Cortex of kidney (tissue), 1 donor: ENCODE data around the gene BICDL1.
"Not testable (repeated sequence)": the region's sequence is repeated elsewhere in the genome, so short reads cannot be mapped to it uniquely, and the experiment has no call there.

Experiments
- DNase-seq: peaks from one replicate; lab custom pipeline; 2025; lab: John Stamatoyannopoulos, UW

The BICDL1 gene

DNA sequence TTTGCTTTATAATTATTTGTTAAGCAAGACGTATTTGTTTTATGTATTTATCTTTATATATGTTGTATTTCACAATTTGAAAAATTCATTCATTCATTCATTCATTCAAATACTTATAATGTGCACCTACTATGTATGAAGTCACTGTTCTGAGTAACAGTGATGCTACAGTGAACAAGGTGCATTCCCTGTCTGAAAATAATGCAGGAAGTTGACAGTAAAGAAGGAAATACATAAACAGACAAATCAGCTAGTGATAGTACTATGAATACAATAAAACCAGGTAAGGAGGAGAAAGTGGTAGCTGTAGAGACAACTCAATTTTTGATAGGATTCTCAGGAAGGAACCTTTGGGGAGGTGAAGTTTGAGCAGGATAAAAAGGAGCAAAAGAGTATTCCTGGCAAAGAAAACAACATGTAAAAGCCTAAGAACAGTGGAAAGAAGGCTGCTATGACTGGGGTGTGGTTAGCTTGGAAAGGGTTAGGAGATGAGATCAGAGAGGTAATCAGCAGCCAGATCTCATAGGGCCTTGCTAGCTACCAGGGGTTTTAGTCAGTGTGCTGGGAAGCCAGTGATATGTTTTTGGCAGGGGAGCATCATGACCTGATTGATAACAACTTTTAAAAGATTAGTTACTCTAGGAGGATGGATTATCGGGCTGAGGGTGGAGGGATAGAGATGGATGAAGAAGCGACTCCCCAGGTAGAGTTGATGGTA lies 17.4 kb downstream of the BICDL1 start:
- no peak for DNase-seq

DNA sequence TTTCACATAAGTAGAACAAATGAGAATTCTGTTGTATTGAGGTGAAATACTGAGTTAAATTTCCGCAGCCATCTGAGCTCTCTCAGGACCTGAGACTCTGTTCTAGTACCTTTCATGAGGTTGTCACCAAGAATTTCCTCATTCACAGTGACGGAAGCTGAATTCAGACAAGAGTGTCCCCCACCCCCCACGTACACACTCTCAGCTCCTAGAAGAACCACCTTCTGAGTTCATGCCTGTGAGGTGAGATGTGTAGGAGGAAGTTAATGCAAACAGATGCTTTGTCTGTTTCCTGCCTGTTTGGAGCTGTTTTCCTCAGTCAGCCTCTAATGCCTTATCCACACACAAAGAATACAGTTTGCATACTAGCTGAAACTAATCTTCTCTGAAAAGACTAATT lies 18.2 kb downstream of the BICDL1 start:
- DNase-seq: no peak

DNA sequence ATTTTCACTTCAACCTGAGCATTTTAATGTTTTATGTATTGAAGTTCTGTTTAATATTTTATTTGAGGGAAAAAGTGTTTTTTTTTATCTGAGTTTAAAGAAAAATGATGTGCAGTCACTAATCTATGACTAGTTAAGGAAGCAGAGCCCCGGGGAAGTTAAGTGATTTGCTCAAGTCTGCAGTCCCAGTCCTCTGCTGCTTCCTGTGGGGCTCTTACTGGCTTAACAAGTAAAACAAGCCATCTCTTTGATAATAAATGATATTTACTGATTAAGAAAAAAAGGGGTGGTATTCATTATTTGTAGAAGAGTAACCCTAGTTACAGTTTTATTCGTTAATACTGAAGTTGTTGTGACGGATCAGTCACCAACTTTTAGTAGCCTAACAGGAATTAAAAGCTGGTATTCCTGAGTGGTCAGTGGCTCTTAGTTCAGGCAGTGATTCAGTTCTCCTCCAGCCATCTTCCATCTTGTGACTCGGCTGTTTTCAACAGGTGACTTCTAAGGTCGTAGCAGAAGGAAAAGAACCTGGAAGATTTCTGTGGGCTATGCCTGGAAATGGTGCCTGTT lies 21.7 kb downstream of the BICDL1 start:
- no peak for DNase-seq

DNA sequence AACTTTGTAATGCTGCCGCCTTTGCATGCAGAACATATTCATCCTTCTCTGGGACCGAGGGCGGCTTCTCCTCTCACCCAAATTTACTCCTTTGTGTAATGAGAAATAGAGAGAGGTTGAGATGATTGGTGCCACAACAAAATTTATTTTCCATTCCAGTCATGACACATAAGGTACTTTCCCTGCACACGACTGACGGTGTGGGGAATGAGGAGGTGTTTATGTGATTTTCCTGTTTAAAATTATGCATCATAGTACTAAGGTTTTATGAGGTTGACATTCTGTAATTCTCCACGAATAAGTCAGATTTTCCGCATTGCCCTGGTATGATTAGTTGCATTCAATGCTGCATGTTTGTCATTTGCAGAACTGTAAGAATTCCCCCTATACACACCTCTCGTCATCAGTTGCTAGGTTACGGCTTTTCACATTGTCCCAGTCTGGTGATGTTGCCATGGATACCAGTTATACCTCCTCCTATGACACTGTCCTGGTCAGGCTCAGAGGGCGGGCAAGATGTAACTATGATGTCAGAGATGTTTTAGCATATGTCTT lies 23.1 kb downstream of the BICDL1 start:
- DNase-seq: no peak

DNA sequence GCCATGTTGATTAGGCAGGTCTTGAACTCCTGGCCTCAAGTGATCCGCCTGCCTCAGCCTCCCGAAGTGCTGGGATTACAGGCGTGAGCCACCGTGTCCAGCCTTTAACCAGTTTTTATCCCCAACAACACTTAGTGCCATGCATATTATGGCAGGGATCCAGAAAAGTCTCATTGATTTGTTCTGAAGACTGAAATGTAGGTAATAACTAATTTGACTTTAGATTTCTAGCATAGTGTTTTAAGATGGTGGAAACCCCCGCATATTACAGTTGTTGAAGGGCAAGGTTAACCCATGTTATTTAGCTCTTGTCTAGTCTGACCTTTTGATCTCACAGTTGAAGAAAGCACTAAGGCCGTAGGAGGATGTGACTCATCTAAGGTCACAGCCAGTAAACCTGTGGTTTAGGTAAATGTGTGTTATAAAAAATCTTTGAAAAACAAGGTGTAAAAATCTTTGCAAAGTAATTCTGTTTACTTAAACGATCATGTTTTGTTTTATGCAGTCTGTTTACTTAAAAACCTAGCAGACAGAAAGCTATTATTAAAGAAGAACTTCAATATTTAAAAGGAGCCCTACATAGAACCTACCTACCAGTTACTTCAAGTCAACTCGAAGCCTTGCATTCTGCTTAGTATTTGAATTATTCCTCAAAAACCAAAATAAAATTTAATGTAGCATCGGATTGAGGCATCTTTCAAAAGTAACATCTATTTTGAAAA lies 24.8 kb downstream of the BICDL1 start:
- DNase-seq: no peak

DNA sequence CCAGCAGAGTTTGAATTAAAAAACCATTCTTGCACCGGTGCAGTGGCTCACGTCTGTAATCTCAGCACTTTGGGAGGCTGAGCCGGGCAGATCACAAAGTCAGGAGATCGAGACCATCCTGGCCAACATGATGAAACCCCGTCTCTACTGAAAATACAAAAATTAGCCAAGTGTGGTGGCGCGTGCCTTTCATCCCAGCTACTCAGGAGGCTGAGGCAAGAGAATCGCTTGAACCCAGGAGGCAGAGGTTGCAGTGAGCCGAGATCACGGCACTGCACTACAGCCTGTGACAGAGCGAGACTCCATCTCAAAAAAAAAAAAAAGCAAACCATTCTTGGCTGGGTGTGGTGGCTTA lies 25.3 kb downstream of the BICDL1 start:
- not testable (repeated sequence) for DNase-seq

DNA sequence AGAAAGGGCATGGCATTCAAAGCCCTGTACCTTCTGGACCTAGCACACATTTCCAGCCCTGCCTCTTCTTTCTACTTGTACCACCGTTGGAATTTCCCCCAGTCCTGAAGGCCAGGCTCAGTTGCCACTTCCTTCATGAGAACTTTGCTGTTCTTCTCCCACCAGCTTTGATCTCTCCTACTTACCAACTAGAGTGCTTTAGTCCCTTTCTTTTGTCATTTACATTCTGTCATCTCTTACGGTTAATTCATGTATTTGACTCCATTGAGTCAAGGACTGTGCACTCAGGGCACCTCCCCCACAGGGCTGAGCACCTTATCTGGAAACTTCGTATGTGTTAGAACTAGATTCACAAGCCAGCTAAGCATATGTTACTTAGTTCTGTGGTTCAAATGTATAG lies 26.3 kb downstream of the BICDL1 start:
- no peak for DNase-seq

DNA sequence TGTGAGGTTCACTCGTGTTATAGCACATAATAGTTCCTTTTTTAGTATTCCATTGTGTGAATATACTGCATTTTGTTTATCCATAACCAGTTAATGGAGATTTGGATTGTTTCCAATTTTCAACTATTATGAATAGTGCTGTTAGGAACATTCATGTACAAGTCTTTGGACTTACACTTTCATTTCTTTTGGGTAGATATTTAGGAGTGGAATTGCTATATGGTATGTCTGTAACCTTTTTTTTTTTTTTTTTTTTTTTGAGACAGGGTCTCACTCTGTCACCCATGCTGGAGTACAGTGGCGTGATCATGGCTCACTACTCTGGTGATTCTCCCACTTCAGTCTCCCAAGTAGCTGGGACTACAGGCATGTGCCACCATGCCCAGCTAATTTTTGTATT lies 27.2 kb downstream of the BICDL1 start:
- not testable (repeated sequence) for DNase-seq

DNA sequence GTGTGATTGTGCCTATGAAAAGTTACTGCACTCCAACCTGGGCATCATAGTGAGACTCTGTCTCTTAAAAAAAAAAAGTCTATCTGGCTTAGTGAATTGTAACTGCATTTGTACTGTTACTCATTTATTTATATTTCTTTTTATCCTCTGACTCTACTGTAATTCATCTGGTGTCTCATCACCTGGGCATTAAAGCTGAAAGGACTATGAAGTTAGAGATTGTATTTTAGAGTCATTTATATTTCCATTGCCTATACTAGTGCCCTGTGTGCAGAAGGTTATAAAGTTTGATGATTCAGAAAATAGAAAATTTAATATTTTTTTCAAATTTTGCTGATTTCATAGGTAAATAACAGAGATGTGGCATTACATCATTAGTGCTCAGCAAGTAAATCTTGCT lies 30.2 kb downstream of the BICDL1 start:
- no peak for DNase-seq

DNA sequence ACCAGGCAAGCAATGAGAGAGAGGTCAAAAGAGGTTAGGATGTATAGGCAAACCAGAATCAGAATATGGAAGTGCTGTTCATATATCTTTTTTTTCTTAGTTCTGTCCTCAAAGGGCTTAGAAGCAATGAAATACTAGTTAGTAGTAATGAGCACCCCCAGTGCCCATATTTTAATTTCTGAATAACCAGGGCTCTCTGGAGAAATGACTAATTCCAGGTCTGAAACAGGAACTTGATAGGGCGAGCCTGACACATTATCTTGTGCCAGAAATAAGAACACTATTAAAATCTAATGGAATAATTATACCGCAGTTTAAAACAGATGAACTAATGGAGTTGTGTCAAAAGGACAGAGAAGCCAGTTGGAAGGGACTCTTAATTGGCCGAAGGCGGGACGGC lies 30.9 kb downstream of the BICDL1 start:
- DNase-seq: no peak

DNA sequence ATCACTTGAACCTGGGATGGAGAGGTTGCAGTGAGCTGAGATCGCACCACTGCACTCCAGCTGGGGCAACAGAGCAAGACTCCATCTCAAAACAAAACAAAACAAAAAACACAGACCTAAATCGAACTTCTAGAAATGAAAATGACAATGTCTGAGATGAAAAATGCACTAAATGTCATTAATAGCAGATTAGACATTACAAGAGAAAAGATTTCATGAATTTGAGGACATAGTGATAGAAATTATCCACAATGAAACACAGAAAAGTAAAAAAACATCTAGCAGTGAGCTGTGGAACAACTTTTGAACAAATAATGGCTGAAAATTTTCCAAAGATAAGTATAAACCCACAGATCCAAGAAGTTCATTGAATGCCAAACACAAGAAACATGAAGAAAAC lies 35.2 kb downstream of the BICDL1 start:
- DNase-seq: no peak

DNA sequence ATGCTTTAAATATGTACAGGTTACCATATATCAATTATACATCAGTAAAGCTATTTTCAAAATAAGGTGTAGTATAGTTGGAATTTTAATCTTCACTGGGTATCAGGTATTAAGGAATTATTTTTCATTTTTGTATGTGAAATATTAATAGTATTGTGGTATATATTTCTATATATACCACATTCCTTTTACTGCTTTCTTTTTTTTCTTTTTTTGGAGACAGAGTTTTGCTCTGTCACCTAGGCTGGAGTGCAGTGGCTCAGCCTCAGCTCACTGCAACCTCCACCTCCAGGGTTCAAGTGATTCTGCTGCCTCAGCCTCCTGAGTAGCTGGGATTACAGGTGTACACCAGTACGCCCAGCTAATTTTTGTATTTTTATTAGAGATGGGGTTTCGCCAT lies 36.6 kb downstream of the BICDL1 start:
- no peak for DNase-seq

DNA sequence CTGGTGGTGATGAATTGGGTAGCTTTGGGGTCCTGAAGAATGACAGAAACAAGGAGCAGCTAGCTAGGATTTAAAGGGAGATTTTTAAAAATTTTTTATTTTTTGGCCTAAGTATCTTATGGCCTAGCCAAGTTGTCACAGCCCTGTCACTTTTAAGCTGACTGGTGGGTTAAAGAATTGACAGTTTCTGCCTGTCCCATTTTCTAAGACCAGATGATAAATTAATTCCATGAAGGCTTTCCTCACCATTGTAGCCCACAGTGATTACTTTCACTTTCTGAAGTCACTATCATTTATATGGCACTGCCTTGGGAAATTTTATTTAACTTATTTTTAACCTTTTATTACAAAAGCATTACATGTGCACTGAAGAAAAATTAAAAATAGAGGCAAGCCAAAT lies 43.2 kb downstream of the BICDL1 start:
- no peak for DNase-seq

DNA sequence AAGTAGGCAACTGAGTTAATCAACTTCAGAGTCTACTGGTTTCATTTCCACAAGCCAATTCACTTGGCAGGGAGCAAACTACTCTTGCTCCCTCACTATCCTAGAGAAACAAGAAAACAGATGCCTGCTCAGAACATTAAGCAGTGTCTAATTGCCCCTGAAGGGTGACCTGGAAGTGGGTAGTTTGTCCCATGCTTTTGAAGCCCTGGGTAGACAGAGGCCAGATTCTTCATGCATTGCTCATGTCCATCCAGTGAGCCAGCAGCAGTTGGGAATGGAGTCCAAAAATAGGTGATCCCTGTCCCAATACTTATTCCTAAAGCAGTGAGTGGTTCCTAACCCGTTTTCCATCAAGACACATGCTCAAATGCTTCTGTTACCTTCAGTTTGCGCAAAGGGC lies 48.8 kb downstream of the BICDL1 start:
- DNase-seq: no peak

DNA sequence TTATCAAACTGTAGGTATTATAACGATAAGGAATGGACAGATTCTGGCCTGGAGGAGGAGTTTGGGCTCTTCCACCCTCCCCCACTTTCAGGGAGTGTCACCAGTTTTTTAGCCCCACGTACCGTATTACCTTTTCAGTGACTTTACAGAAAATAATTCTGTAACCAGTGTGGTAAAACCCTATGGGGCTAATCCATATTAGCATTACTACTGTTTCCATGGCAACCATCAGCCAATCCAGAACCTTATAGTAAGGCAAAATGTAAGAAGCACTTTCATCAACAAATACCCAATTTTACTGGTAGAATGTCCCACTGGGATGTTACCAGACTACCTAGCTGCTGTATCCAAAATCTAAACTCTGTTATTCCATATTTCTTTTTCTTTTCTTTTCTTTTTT lies 50.7 kb downstream of the BICDL1 start:
- no peak for DNase-seq

DNA sequence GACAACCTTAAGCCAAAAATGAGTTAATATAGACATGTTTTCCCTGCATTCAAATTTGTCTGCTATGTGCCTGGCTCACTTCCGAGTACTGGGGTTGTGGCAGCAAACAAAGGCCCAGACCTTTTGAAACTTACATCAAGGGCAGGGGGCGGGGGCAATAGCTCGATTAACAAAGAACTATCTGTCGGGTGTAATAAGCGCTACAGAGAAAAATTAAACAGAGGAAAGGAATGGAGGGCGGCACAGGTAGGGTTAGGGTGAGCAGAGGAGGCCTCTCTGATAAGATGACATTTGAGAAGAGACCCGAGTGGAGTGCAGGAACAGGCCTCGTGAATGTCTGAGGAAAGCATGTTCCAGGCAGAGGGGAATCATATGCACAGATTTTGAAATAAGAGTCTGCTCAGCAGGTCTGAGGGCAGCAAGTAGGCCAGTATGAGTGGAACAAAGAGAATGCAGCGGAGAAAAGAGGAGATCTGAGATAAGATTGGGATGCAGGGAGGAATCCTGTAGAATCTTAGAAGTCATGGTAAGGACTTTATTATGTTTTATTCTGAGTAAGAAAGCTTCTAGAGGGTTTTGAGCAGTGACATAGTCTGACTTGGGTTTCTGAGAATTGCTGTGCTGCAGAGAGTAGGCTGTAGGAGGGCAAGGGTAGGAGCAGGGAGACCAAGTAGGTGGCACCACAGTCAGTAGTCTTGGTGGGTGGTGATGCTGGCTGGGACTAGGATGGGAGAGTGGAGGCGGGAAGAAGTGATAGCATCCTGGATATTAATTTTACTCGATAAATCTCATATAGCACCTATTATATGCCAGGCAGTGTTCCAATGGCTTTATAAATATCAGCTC lies 52.6 kb downstream of the BICDL1 start:
- DNase-seq: no peak

DNA sequence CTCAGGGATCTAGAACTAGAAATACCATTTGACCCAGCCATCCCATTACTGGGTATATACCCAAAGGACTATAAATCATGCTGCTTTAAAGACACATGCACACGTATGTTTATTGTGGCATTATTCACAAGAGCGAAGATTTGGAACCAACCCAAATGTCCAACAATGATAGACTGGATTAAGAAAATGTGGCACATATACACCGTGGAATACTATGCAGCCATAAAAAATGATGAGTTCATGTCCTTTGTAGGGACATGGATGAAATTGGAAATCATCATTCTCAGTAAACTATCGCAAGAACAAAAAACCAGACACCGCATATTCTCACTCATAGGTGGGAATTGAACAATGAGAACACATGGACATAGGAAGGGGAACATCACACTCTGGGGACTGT lies 56.3 kb downstream of the BICDL1 start:
- not testable (repeated sequence) for DNase-seq

DNA sequence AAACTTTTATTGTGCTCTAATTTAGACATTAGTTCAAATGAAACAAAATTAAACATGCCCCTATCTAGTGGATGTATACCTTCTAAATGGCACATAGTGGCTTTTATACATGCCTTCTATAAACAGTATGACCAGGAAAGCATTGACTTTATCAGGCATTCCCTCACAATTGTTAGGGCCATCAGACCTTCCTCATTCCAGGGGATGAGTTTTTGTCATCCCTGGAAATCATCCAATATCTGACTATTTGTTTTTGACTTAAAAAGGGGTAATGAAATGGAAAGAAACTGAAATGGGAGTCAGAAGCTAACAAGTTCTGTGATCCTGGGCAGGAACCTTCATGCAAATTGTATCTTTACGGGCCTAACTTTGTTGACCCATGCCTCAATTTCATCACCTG lies 58.0 kb downstream of the BICDL1 start:
- DNase-seq: no peak

DNA sequence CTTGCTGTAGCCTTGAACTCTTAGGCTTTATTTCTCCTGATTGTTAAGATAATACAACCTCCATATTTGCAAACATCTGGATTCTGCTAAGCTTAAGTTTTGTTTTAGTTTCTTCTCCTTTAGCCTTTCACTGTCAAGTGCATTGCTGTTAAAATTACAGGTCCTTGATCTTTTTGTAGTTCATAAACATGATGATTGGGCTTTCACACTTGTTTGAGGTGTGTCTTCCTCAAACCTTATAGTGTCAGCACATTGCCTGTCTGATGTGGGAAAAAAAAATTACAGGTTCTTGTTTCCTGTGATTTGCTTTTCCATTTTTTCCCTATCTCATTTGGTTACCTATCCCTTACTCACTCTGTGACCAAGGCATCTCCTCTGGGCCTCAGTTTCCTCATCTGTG lies 59.2 kb downstream of the BICDL1 start:
- no peak for DNase-seq

DNA sequence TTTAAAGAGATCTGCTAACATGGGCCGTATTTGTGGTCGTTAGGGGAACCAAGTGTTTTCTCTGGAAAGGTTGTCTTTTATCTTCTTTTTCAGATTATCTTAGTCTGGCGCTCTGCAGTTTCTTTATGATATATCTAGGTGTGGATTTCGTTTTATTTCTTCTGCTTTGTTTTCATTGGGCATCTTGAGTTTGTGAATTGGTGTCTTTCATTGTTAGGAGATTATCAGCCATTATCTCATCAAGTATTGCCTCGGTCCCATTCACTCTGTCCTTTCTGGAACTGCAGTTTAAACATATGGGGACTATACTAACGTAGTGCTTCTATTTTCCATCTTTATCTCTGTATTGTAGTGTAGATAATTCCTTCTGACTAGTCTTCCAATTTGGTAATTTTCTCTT lies 60.4 kb downstream of the BICDL1 start:
- no peak for DNase-seq

DNA sequence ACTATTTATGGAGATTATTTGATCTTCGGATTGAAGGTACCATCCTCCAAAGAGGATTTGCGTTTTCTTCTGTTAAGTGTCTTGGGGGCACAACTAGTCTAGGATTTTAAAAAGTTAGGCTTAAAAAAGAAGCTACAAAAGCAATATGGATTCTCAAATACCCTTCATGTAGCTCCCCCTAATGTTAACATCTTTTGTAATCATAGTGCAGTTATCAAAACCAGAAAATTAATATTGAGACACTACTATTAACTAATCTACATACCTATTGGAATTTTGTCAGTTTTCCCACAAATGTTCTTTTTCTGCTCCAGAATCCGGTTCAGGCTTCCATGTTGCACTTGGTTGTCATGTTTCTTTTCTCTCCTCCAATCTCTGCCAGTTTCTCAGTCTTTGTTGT lies 62.5 kb downstream of the BICDL1 start:
- DNase-seq: no peak

DNA sequence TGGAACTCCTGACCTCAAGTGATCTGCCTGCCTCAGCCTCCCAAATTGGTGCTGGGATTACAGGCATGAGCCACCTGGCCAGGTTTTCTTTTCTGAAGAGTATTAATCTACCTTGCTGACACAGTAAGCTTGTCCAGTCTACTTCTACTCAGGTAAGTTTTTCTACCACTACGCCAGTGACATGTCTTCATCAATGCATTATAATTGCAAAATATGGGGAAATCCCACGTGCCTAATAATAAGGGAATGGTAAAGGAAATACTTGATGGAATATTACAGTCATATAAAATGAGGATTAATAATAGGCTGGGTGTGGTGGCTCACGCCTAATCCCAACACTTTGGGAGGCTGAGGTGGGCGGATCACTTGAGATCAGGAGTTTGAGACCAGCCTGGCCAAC lies 65.3 kb downstream of the BICDL1 start:
- DNase-seq: no peak
